ENCODE data around the gene ITGAD.

- TF ChIP-seq TCF12 (IDR thresholded peaks at IDR 0.05; ENCODE audit: low read depth, low read length): no peak
- TF ChIP-seq HDAC2 (IDR thresholded peaks at IDR 0.05; ENCODE audit: borderline replicate concordance in 1 of 2, low read depth in 2 of 2, low read length in 2 of 2): no peak
- TF ChIP-seq RNF2 (IDR thresholded peaks at IDR 0.05; ENCODE audit: borderline replicate concordance, low read depth, low read length, missing control alignments, poor library complexity, severe bottlenecking): no peak
- TF ChIP-seq CTCF (IDR thresholded peaks at IDR 0.05; ENCODE audit: control extremely low read depth in 1 of 3, insufficient read depth in 1 of 3, low read depth in 1 of 3, low read length in 3 of 3): no peak
- TF ChIP-seq TAF1 (IDR thresholded peaks at IDR 0.05; ENCODE audit: low read depth, low read length): no peak
- TF ChIP-seq ZNF274 (IDR thresholded peaks at IDR 0.05; ENCODE audit: borderline replicate concordance, extremely low read depth, low read length): no peak
- TF ChIP-seq BRCA1 (IDR thresholded peaks at IDR 0.05; ENCODE audit: low read depth, low read length): no peak
Measured at GRCh38 chr16:31467151-31467773, 74.1 kb downstream of the ITGAD start.

Data from H1 (cell line).